Glutamatergic neuron (in vitro differentiated cells): ENCODE data around the gene DPP7. TPM values are rescaled to one million over a fixed set of nuclear protein-coding genes. Genes with fewer than 3 reads are reported as not detected.

Experiments
- DNase-seq: peaks from one replicate; pipeline ENCODE4 v3.0.0; 2022
- H3K27ac Mint-ChIP-seq: one replicate; pipeline ENCODE4 v1.8.0; 2020; ENCODE audit warnings: mild to moderate bottlenecking, mixed read lengths, inconsistent platforms; ENCODE audit not compliant: unreplicated experiment
- H3K27me3 Mint-ChIP-seq: one replicate; pipeline ENCODE4 v1.8.0; 2020; ENCODE audit warnings: mild to moderate bottlenecking, moderate library complexity, mixed read lengths, inconsistent platforms; ENCODE audit not compliant: unreplicated experiment
- H3K36me3 Mint-ChIP-seq: one replicate; pipeline ENCODE4 v1.8.0; 2020; ENCODE audit warnings: mild to moderate bottlenecking, mixed read lengths, inconsistent platforms; ENCODE audit not compliant: unreplicated experiment
- H3K4me1 Mint-ChIP-seq: one replicate; pipeline ENCODE4 v1.8.0; 2020; ENCODE audit warnings: mild to moderate bottlenecking, low read depth, mixed read lengths, inconsistent platforms; ENCODE audit not compliant: unreplicated experiment
- H3K4me3 Mint-ChIP-seq: one replicate; pipeline ENCODE4 v1.8.0; 2020; ENCODE audit warnings: mild to moderate bottlenecking, mixed read lengths, inconsistent platforms; ENCODE audit not compliant: unreplicated experiment
- H3K9me3 Mint-ChIP-seq: one replicate; pipeline ENCODE4 v1.8.0; 2020; ENCODE audit warnings: mild to moderate bottlenecking, moderate library complexity, mixed read lengths, inconsistent platforms; ENCODE audit not compliant: unreplicated experiment
- CTCF ChIP-seq: fragments of 200-600 bp; sonication (generic); IDR thresholded peaks from one replicate; pipeline ENCODE4 v1.5.0; 2021; ENCODE audit not compliant: partially characterized antibody, unreplicated experiment
- total RNA-seq: library from RNA; stranded (reverse); fragmentation: NEBNext Ultra II Directional; extraction: Animal tissue kit (Norgen Biotek cat#: 25700); gene quantifications from one replicate; pipeline ENCODE4 v1.2.1, GENCODE V29; 2021; ENCODE audit not compliant: unreplicated experiment

Gene DPP7
- total RNA-seq, 1 donor from 2014 or later = 30.8 TPM

GRCh38 chr9:137114220-137114612, 317 bp downstream of the DPP7 start:
- Mint-ChIP-seq H3K27me3 (peaks cover 4% of the 10 kb centered on the region), H3K36me3 (no peaks in the 10 kb centered on the region), H3K4me3 (no peak overlapping the region), H3K4me1 (peaks cover 5% of the 10 kb centered on the region), H3K9me3 (peaks cover 4% of the 10 kb centered on the region), H3K27ac (no peak overlapping the region)
- DNase-seq = no peak
- TF ChIP-seq CTCF = no peak

- no peak overlapping the region for H3K27ac Mint-ChIP-seq
- H3K9me3 Mint-ChIP-seq = peaks cover 4% of the 10 kb centered on the region
- H3K4me3 Mint-ChIP-seq = no peak overlapping the region
- H3K4me1 Mint-ChIP-seq = peaks cover 2% of the 10 kb centered on the region
- DNase-seq = no peak
- H3K27me3 Mint-ChIP-seq = peaks cover 2% of the 10 kb centered on the region
- no peak for TF ChIP-seq CTCF
- H3K36me3 Mint-ChIP-seq = no peaks in the 10 kb centered on the region
These were observed 961 bp downstream of the DPP7 start for GRCh38 chr9:137113385-137114159.

GRCh38 chr9:137112564-137113384, 1.8 kb downstream of the DPP7 start:
- no peak for TF ChIP-seq CTCF
- DNase-seq = no peak
- Mint-ChIP-seq H3K9me3 (peaks cover 2% of the 10 kb centered on the region), H3K27ac (no peak overlapping the region), H3K4me1 (peaks cover 2% of the 10 kb centered on the region), H3K27me3 (peaks cover 2% of the 10 kb centered on the region), H3K4me3 (no peak overlapping the region), H3K36me3 (no peaks in the 10 kb centered on the region)

- Mint-ChIP-seq H3K27me3 (peaks cover 2% of the 10 kb centered on the region), H3K9me3 (no peaks in the 10 kb centered on the region), H3K4me3 (no peak overlapping the region), H3K36me3 (no peaks in the 10 kb centered on the region), H3K4me1 (peaks cover 2% of the 10 kb centered on the region), H3K27ac (no peak overlapping the region)
- DNase-seq = no peak
- TF ChIP-seq CTCF = no peak
These were observed 2.6 kb downstream of the DPP7 start for GRCh38 chr9:137111788-137112563.
